ENCODE results near the gene PLEKHB1.

- TF ChIP-seq CTCF (IDR thresholded peaks at IDR 0.05; ENCODE audit: poor library complexity, severe bottlenecking) (no peak), RAD21 (conservative IDR thresholded peaks at IDR 0.05) (no peak), TAF1 (IDR thresholded peaks at IDR 0.05; ENCODE audit: low read depth) (no peak), POLR2AphosphoS5 (IDR thresholded peaks at IDR 0.05) (no peak), SMC3 (conservative IDR thresholded peaks at IDR 0.05; ENCODE audit: poor library complexity) (no peak)
Measured at GRCh38 chr11:73645972-73646631, at the start of gene PLEKHB1.
